BLaER1 treated with 17β-estradiol and CSF1 and Interleukin-3, amounts not matched to agents 10 nM and 100 nM (cell line): Measurements from ENCODE around the gene CARMIL1.

ENCODE experiments used
- H3K27ac ChIP-seq, 11 experiments: shearing (Covaris generic); formaldehyde crosslinking; 2 replicates each; pipeline ENCODE4 v1.8.1; 2022
- H3K27me3 ChIP-seq, 11 experiments: shearing (Covaris generic); formaldehyde crosslinking; 2 replicates each; pipeline ENCODE4 v1.8.1; 2022
- H3K36me3 ChIP-seq, 11 experiments: shearing (Covaris generic); formaldehyde crosslinking; 2 replicates each; pipeline ENCODE4 v1.8.1; 2022
- H3K4me1 ChIP-seq, 10 experiments: shearing (Covaris generic); formaldehyde crosslinking; 2 replicates each; pipeline ENCODE4 v1.8.1; 2022
- H3K4me2 ChIP-seq, 11 experiments: shearing (Covaris generic); formaldehyde crosslinking; 2 replicates each; pipeline ENCODE4 v1.8.1; 2022
- H3K4me3 ChIP-seq, 10 experiments: shearing (Covaris generic); formaldehyde crosslinking; 2 replicates each; pipeline ENCODE4 v1.8.1; 2022
- H3K9ac ChIP-seq, 11 experiments: shearing (Covaris generic); formaldehyde crosslinking; 2 replicates each; pipeline ENCODE4 v1.8.1; 2022
- H3K9me3 ChIP-seq, 11 experiments: shearing (Covaris generic); formaldehyde crosslinking; replicated peaks in 1 of 11; 2 replicates each; pipeline ENCODE4 v1.8.1; 2022
- H4K20me1 ChIP-seq, 11 experiments: shearing (Covaris generic); formaldehyde crosslinking; 2 replicates each; pipeline ENCODE4 v1.8.1; 2022
- Cebpa-rat ChIP-seq, 11 experiments: shearing (Covaris generic); IDR thresholded peaks; 2 replicates each; pipeline ENCODE4 v1.8.1; 2022

Gene CARMIL1

GRCh38 chr6:25637960-25638434 lies 358.8 kb downstream of the CARMIL1 start:
- Histone ChIP-seq H3K4me2 (no peak overlapping the region), H3K9me3 (no peaks in the 10 kb centered on the region), H3K36me3 (no peaks in the 10 kb centered on the region), H4K20me1 (no peaks in the 10 kb centered on the region), H3K4me1 (no peaks in the 10 kb centered on the region), H3K9ac (no peak overlapping the region), H3K27ac (no peak overlapping the region), H3K4me3 (no peak overlapping the region), H3K27me3 (no peaks in the 10 kb centered on the region)
- TF ChIP-seq Cebpa-rat (IDR thresholded peaks at IDR 0.05), result no peak

- TF ChIP-seq Cebpa-rat (IDR thresholded peaks at IDR 0.05), result no peak
- H3K9me3 ChIP-seq, result no peaks in the 10 kb centered on the region
- no peak overlapping the region for H3K4me2 ChIP-seq
- no peaks in the 10 kb centered on the region for H3K27me3 ChIP-seq
- H3K9ac ChIP-seq, result no peak overlapping the region
- no peaks in the 10 kb centered on the region for H3K36me3 ChIP-seq
- no peaks in the 10 kb centered on the region for H3K4me1 ChIP-seq
- no peaks in the 10 kb centered on the region for H4K20me1 ChIP-seq
- no peak overlapping the region for H3K4me3 ChIP-seq
- H3K27ac ChIP-seq, result no peak overlapping the region
Observed at GRCh38 chr6:25639653-25640052, 360.5 kb downstream of the CARMIL1 start.

GRCh38 chr6:25640446-25640845 lies 361.3 kb downstream of the CARMIL1 start:
- H3K4me2 ChIP-seq, result no peak overlapping the region
- H3K4me1 ChIP-seq, result no peaks in the 10 kb centered on the region
- H3K27me3 ChIP-seq, result no peaks in the 10 kb centered on the region
- H3K36me3 ChIP-seq, result no peaks in the 10 kb centered on the region
- H3K27ac ChIP-seq, result no peak overlapping the region
- no peak for TF ChIP-seq Cebpa-rat (IDR thresholded peaks at IDR 0.05)
- no peaks in the 10 kb centered on the region for H3K9me3 ChIP-seq
- H3K9ac ChIP-seq, result no peak overlapping the region
- no peak overlapping the region for H3K4me3 ChIP-seq
- no peaks in the 10 kb centered on the region for H4K20me1 ChIP-seq

- Histone ChIP-seq H3K9ac (no peak overlapping the region), H3K4me1 (no peaks in the 10 kb centered on the region), H3K4me3 (no peak overlapping the region), H3K27me3 (no peaks in the 10 kb centered on the region), H3K4me2 (no peak overlapping the region), H3K9me3 (no peaks in the 10 kb centered on the region), H4K20me1 (no peaks in the 10 kb centered on the region), H3K27ac (no peak overlapping the region), H3K36me3 (no peaks in the 10 kb centered on the region)
- TF ChIP-seq Cebpa-rat (IDR thresholded peaks at IDR 0.05), result no peak
Observed at GRCh38 chr6:25640891-25641290, 361.7 kb downstream of the CARMIL1 start.

- no peak for TF ChIP-seq Cebpa-rat (IDR thresholded peaks at IDR 0.05)
- H3K9me3 ChIP-seq, result no peaks in the 10 kb centered on the region
- H3K27me3 ChIP-seq, result no peaks in the 10 kb centered on the region
- no peaks in the 10 kb centered on the region for H4K20me1 ChIP-seq
- no peaks in the 10 kb centered on the region for H3K4me1 ChIP-seq
- H3K9ac ChIP-seq, result no peak overlapping the region
- H3K27ac ChIP-seq, result no peak overlapping the region
- H3K4me3 ChIP-seq, result no peak overlapping the region
- H3K4me2 ChIP-seq, result no peak overlapping the region
- no peaks in the 10 kb centered on the region for H3K36me3 ChIP-seq
Observed at GRCh38 chr6:25641377-25641776, 362.2 kb downstream of the CARMIL1 start.

GRCh38 chr6:25641940-25642666 lies 362.9 kb downstream of the CARMIL1 start:
- no peaks in the 10 kb centered on the region for H3K36me3 ChIP-seq
- H3K4me2 ChIP-seq, result no peak overlapping the region
- no peak for TF ChIP-seq Cebpa-rat (IDR thresholded peaks at IDR 0.05)
- H3K4me1 ChIP-seq, result no peaks in the 10 kb centered on the region
- no peak overlapping the region for H3K9ac ChIP-seq
- H3K27me3 ChIP-seq, result no peaks in the 10 kb centered on the region
- H4K20me1 ChIP-seq, result no peaks in the 10 kb centered on the region
- no peak overlapping the region for H3K27ac ChIP-seq
- H3K9me3 ChIP-seq, result no peaks in the 10 kb centered on the region
- no peak overlapping the region for H3K4me3 ChIP-seq

- no peak overlapping the region for H3K27ac ChIP-seq
- no peaks in the 10 kb centered on the region for H3K36me3 ChIP-seq
- no peaks in the 10 kb centered on the region for H4K20me1 ChIP-seq
- H3K4me3 ChIP-seq, result no peak overlapping the region
- no peak overlapping the region for H3K9ac ChIP-seq
- TF ChIP-seq Cebpa-rat (IDR thresholded peaks at IDR 0.05), result no peak
- no peaks in the 10 kb centered on the region for H3K27me3 ChIP-seq
- H3K4me2 ChIP-seq, result no peak overlapping the region
- no peaks in the 10 kb centered on the region for H3K4me1 ChIP-seq
- H3K9me3 ChIP-seq, result no peaks in the 10 kb centered on the region
Observed at GRCh38 chr6:25642667-25643328, 363.6 kb downstream of the CARMIL1 start.

- Histone ChIP-seq H3K27me3 (no peaks in the 10 kb centered on the region), H3K9ac (no peak overlapping the region), H4K20me1 (no peaks in the 10 kb centered on the region), H3K9me3 (no peaks in the 10 kb centered on the region), H3K4me3 (no peak overlapping the region), H3K4me1 (peaks cover 0 to 6% (median 0%) of the 10 kb centered on the region in 10 experiments; a peak in 1 of 20 replicates), H3K27ac (no peak overlapping the region), H3K36me3 (no peaks in the 10 kb centered on the region), H3K4me2 (no peak overlapping the region)
- TF ChIP-seq Cebpa-rat (IDR thresholded peaks at IDR 0.05), result no peak
Observed at GRCh38 chr6:25645916-25646315, 366.7 kb downstream of the CARMIL1 start.

- H3K4me1 ChIP-seq, result peaks cover 0 to 6% (median 0%) of the 10 kb centered on the region in 10 experiments; a peak in 1 of 20 replicates
- H3K9me3 ChIP-seq, result no peaks in the 10 kb centered on the region
- H3K4me2 ChIP-seq, result no peak overlapping the region
- H3K27me3 ChIP-seq, result no peaks in the 10 kb centered on the region
- TF ChIP-seq Cebpa-rat (IDR thresholded peaks at IDR 0.05), result no peak
- no peak overlapping the region for H3K9ac ChIP-seq
- no peaks in the 10 kb centered on the region for H3K36me3 ChIP-seq
- H4K20me1 ChIP-seq, result no peaks in the 10 kb centered on the region; a peak in 1 of 22 replicates
- no peak overlapping the region for H3K27ac ChIP-seq
- H3K4me3 ChIP-seq, result no peak overlapping the region
Observed at GRCh38 chr6:25649611-25650010, 370.4 kb downstream of the CARMIL1 start.
